Panc1 (cell line): ENCODE data around the gene BLOC1S6. TPM values are rescaled to one million over a fixed set of nuclear protein-coding genes. Genes with fewer than 3 reads are reported as not detected.

Experiments
- ATAC-seq: fragments of 200-7000 bp; cut with Tn5 transposase; 2 replicates; pipeline ENCODE4 v1.9.1; 2020; ENCODE audit warnings: mild to moderate bottlenecking, moderate library complexity
- BruUV-seq: library from RNA; stranded (reverse); fragments of 400-500 nt; replicated peaks from 2 replicates; lab custom pipeline; 2021; lab: Mats Ljungman, UMichigan
- CTCF ChIA-PET: fragments of 300-600 bp; sonication (Branson Sonifier 250); formaldehyde crosslinking; loops from one replicate; lab custom pipeline; 2022; ENCODE audit warnings: antibody characterized with exemption; lab: Charles Lee
- POLR2A ChIA-PET: fragments of 300-600 bp; sonication (Branson Sonifier 250); formaldehyde crosslinking; loops from one replicate; lab custom pipeline; 2022; ENCODE audit warnings: antibody characterized with exemption; lab: Charles Lee
- DNase-seq: peaks from one replicate; pipeline ENCODE4 v3.0.0-alpha.2; 2010; ENCODE audit warnings: low read depth, low spot score
- H3K27ac ChIP-seq: 2 replicates; pipeline ENCODE4 v1.5.1; 2011; ENCODE audit warnings: mild to moderate bottlenecking, low read length, inconsistent platforms
- H3K27me3 ChIP-seq: fragments of 200-500 bp; sonication (Bioruptor generic); 2 replicates; pipeline ENCODE4 v1.6.0; 2014; ENCODE audit warnings: low read length, inconsistent platforms; ENCODE audit not compliant: control insufficient read depth, insufficient read depth
- H3K36me3 ChIP-seq: fragments of 200-500 bp; sonication (Bioruptor generic); 2 replicates; pipeline ENCODE4 v1.5.1; 2014; ENCODE audit warnings: inconsistent platforms, mild to moderate bottlenecking, low read length, moderate library complexity; ENCODE audit not compliant: control insufficient read depth, insufficient read depth
- H3K4me1 ChIP-seq: 2 replicates; pipeline ENCODE4 v1.5.1; 2011; ENCODE audit warnings: inconsistent platforms, mild to moderate bottlenecking, low read length, moderate library complexity; ENCODE audit not compliant: control insufficient read depth, insufficient read depth
- H3K4me3 ChIP-seq, 2 experiments: 2 replicates each; pipeline ENCODE4 v1.5.1; 2011 to 2012; ENCODE audit warnings: low read depth in 2 of 2, low read length in 2 of 2, mild to moderate bottlenecking in 2 of 2, inconsistent platforms in 1 of 2, moderate library complexity in 1 of 2
- H3K9me3 ChIP-seq: fragments of 200-500 bp; sonication (Bioruptor generic); 2 replicates; pipeline ENCODE4 v1.5.1; 2014; ENCODE audit warnings: low read depth, mild to moderate bottlenecking, inconsistent platforms, low read length, moderate library complexity; ENCODE audit not compliant: control insufficient read depth, insufficient read depth
- POLR2AphosphoS5 ChIP-seq: IDR thresholded peaks from 2 replicates; pipeline ENCODE4 v1.6.1; 2012; ENCODE audit warnings: mild to moderate bottlenecking, low read depth, low read length, moderate library complexity
- SIN3A ChIP-seq: IDR thresholded peaks from 2 replicates; pipeline ENCODE4 v1.6.1; 2012; ENCODE audit warnings: low read depth, mild to moderate bottlenecking, low read length, moderate library complexity, borderline replicate concordance; ENCODE audit not compliant: insufficient read depth
- TCF7L2 ChIP-seq: IDR thresholded peaks from 2 replicates; pipeline ENCODE4 v1.6.1; 2011; ENCODE audit warnings: mild to moderate bottlenecking, low read depth, low read length, inconsistent platforms
- in situ Hi-C: cut with HindIII; loops from 2 replicates; pipeline ENCODE4 v1.10.0; 2016; ENCODE audit warnings: low sequenced_read_pairs, low pct_unique_long_range_greater_than_20kb
- intact Hi-C: fragments of 100-400 bp; cut with micrococcal nuclease; formaldehyde crosslinking; loops from one replicate; pipeline ENCODE4 v1.10.0; 2022; ENCODE audit not compliant: unreplicated experiment
- total RNA-seq: library from RNA; stranded (reverse); gene quantifications from one replicate; pipeline ENCODE4 v1.2.1, GENCODE V29; 2021; ENCODE audit not compliant: unreplicated experiment
- TF ChIP-seq, protein P1 (sequence below), 2 experiments: IDR thresholded peaks; 2 replicates each; pipeline ENCODE4 v1.6.1; 2011 to 2012; ENCODE audit warnings: low read depth in 2 of 2, control low read depth in 1 of 2, low read length in 1 of 2, mild to moderate bottlenecking in 1 of 2, moderate library complexity in 1 of 2; ENCODE audit not compliant: insufficient read depth in 1 of 2
- TF ChIP-seq, protein P2 (sequence below): fragments of 450-650 bp; IDR thresholded peaks from 2 replicates; pipeline ENCODE4 v1.5.1; 2017; ENCODE audit warnings: mild to moderate bottlenecking

The BLOC1S6 gene
- total RNA-seq, 1 experiment from 2014 or later: 52.0 TPM

DNA sequence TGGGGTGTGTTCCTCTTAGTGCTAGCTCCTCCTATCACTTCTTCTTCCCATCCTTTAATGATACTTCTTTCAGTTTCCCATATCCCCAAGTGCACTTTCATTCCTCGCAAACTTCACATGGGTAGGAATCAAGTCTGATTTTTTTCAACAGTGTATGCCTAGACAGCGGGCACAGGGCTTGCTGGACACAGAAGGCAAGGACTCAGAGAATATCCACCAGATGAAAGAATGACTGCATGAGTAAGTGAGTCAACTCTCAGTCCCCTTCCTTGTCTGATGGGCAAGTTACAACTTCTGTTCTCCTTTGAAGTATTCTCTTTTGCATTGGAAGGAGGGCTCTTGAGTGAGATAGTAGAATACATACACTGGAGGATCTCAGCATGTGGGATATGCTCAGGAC is 44.6 kb downstream of the BLOC1S6 start:
- in situ Hi-C loops (no loop called here), intact Hi-C loops (no loop called here)
- BruUV-seq: no TSS peak
- Histone ChIP-seq H3K36me3 (no peaks in the 10 kb centered on the region), H3K27me3 (no peaks in the 10 kb centered on the region), H3K4me3 (peak overlapping the region in 1 of 2 experiments; percentile 12; a peak in 1 of 4 replicates), H3K4me1 (peaks cover 9% of the 10 kb centered on the region), H3K27ac (peak overlapping the region; percentile 49), H3K9me3 (no peaks in the 10 kb centered on the region)
- TF ChIP-seq SIN3A: no peak
- TF ChIP-seq POLR2AphosphoS5: no peak
- TF ChIP-seq, protein P1, sequence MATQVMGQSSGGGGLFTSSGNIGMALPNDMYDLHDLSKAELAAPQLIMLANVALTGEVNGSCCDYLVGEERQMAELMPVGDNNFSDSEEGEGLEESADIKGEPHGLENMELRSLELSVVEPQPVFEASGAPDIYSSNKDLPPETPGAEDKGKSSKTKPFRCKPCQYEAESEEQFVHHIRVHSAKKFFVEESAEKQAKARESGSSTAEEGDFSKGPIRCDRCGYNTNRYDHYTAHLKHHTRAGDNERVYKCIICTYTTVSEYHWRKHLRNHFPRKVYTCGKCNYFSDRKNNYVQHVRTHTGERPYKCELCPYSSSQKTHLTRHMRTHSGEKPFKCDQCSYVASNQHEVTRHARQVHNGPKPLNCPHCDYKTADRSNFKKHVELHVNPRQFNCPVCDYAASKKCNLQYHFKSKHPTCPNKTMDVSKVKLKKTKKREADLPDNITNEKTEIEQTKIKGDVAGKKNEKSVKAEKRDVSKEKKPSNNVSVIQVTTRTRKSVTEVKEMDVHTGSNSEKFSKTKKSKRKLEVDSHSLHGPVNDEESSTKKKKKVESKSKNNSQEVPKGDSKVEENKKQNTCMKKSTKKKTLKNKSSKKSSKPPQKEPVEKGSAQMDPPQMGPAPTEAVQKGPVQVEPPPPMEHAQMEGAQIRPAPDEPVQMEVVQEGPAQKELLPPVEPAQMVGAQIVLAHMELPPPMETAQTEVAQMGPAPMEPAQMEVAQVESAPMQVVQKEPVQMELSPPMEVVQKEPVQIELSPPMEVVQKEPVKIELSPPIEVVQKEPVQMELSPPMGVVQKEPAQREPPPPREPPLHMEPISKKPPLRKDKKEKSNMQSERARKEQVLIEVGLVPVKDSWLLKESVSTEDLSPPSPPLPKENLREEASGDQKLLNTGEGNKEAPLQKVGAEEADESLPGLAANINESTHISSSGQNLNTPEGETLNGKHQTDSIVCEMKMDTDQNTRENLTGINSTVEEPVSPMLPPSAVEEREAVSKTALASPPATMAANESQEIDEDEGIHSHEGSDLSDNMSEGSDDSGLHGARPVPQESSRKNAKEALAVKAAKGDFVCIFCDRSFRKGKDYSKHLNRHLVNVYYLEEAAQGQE (IDR thresholded peaks at IDR 0.05; ENCODE audit: insufficient read depth in 1 of 2, low read depth in 2 of 2, low read length in 1 of 2): no peak
- TF ChIP-seq, protein P2, sequence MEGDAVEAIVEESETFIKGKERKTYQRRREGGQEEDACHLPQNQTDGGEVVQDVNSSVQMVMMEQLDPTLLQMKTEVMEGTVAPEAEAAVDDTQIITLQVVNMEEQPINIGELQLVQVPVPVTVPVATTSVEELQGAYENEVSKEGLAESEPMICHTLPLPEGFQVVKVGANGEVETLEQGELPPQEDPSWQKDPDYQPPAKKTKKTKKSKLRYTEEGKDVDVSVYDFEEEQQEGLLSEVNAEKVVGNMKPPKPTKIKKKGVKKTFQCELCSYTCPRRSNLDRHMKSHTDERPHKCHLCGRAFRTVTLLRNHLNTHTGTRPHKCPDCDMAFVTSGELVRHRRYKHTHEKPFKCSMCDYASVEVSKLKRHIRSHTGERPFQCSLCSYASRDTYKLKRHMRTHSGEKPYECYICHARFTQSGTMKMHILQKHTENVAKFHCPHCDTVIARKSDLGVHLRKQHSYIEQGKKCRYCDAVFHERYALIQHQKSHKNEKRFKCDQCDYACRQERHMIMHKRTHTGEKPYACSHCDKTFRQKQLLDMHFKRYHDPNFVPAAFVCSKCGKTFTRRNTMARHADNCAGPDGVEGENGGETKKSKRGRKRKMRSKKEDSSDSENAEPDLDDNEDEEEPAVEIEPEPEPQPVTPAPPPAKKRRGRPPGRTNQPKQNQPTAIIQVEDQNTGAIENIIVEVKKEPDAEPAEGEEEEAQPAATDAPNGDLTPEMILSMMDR: no peak
- no peak for TF ChIP-seq TCF7L2
- DNase-seq: no peak
- ATAC-seq: no peak
- ChIA-PET POLR2A (interaction anchor here (0.6 kb wide), 1 partner anchor 39 kb away, joined by 4 read pairs; no protein-coding TSS in a partner anchor), CTCF (no interaction called here)

DNA sequence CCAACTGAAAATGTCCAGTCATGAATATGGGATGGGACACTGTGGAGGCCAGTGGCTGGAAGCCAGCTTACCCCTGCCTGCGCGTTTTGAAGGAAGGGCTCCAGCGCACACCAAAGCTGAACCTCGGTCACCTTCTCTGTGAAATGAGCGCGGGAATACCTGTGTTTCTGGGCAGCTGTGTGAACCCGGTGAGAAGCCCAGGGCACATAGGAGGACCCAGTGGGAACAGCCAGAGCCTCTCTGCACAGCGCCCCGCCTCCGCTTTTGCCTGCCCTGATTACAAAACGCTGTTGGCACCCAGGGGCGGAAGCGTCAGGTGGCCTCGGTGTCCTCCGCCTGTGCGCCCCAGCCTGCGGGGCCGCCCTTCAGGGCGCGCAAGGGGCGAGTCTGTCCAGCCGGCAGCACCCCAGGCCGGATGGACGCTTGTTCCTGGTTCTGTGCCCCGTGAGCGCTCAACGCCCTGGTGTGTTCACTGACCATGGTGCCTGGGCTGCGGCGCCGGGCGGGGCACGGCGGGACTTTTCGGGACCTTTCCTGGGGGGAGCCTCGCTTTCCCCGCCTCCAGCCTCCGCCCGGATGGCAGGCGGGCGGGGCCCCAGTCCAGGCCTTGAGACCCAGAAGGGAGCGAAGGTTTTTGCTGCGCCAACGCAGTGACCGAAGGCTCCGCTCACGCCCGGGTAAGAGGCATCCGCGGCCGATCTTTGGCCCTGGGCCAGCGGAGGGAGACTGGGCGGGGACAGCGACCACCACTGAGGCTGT is 47.4 kb downstream of the BLOC1S6 start, which contains the start of gene SQOR:
Gene SQOR (plus strand): TSS at position 598 of the 759 bp plus-strand sequence. CDS start 23,895 bp downstream, outside the sequence.
- ChIA-PET POLR2A (interaction anchor here (0.6 to 0.7 kb wide), 3 partner anchors 8 to 47 kb away, joined by 3 to 8 read pairs (median 3); partner anchors contain the start of gene BLOC1S6), CTCF (no interaction called here)
- Histone ChIP-seq H3K4me1 (peaks cover 26% of the 10 kb centered on the region), H3K36me3 (no peaks in the 10 kb centered on the region), H3K9me3 (no peaks in the 10 kb centered on the region), H3K4me3 (peak within 1 kb of the TSS; percentile 85 to 89), H3K27me3 (no peaks in the 10 kb centered on the region), H3K27ac (peak within 1 kb of the TSS; percentile 88)
- in situ Hi-C loops: no loop called here
- DNase-seq (no peak), ATAC-seq (peak; percentile 94)
- intact Hi-C loops: no loop called here
- TF ChIP-seq TCF7L2: peak; percentile 30; the same call in 1 of the 2 replicates
- TF ChIP-seq, protein P1 (IDR thresholded peaks at IDR 0.05; ENCODE audit: insufficient read depth in 1 of 2, low read depth in 2 of 2, low read length in 1 of 2): peak; percentile 52 to 55; a peak in 3 of 4 replicates
- TF ChIP-seq SIN3A: peak; percentile 78; the same call in 1 of the 2 replicates
- peak; percentile 97 for TF ChIP-seq POLR2AphosphoS5
- TF ChIP-seq, protein P2: no peak
- BruUV-seq: no TSS peak
